HepG2 (cell line): Measurements from ENCODE around the gene MAP3K2. TPM values are rescaled to one million over a fixed set of nuclear protein-coding genes. Genes with fewer than 3 reads are reported as not detected.

Experiments
- HINFP ChIP-seq: sonication (generic); formaldehyde crosslinking; IDR thresholded peaks from 2 replicates; pipeline ENCODE4 v1.4.0; 2020; ENCODE audit warnings: low read depth, mild to moderate bottlenecking, missing genetic modification reagents
- MBNL3 ChIP-seq: fragments of 250-450 bp; sonication (Bioruptor Pico); conservative IDR thresholded peaks from 2 replicates; pipeline ENCODE4 v1.8.0; 2022; ENCODE audit warnings: mild to moderate bottlenecking, inconsistent platforms
- RARA ChIP-seq: IDR thresholded peaks from 2 replicates; pipeline ENCODE4 v1.6.1; 2016; ENCODE audit warnings: missing genetic modification reagents, missing compliant biosample characterization
- STAG1 ChIP-seq: sonication (generic); formaldehyde crosslinking; IDR thresholded peaks from 2 replicates; pipeline ENCODE4 v1.4.0; 2020; ENCODE audit warnings: missing genetic modification reagents
- ZNF280D ChIP-seq: sonication (generic); formaldehyde crosslinking; IDR thresholded peaks from 2 replicates; pipeline ENCODE4 v1.5.1; 2020; ENCODE audit warnings: mild to moderate bottlenecking, missing genetic modification reagents
- ZNF414 ChIP-seq: sonication (generic); formaldehyde crosslinking; IDR thresholded peaks from 2 replicates; pipeline ENCODE4 v1.5.0; 2020; ENCODE audit warnings: missing genetic modification reagents
- ZNF451 ChIP-seq: sonication (generic); formaldehyde crosslinking; IDR thresholded peaks from 2 replicates; pipeline ENCODE4 v1.5.0; 2020; ENCODE audit warnings: mild to moderate bottlenecking, missing genetic modification reagents
- ZNF512B ChIP-seq: sonication (generic); formaldehyde crosslinking; IDR thresholded peaks from 2 replicates; pipeline ENCODE4 v1.5.1; 2020; ENCODE audit warnings: missing genetic modification reagents, mild to moderate bottlenecking, borderline replicate concordance
- ZNF713 ChIP-seq: sonication (generic); formaldehyde crosslinking; IDR thresholded peaks from 2 replicates; pipeline ENCODE4 v1.4.0; 2020; ENCODE audit warnings: mild to moderate bottlenecking, missing genetic modification reagents
- ZNF879 ChIP-seq: sonication (generic); formaldehyde crosslinking; IDR thresholded peaks from 2 replicates; pipeline ENCODE4 v1.8.1; 2023; ENCODE audit warnings: missing genetic modification reagents
- polyA plus RNA-seq, 8 experiments: library from polyadenylated mRNA; depleted of rRNA in 3 of 8; stranded (reverse) in 7 of 8; unstranded in 1 of 8; fragments of >200 nt; fragmentation: Illumina TruSeq in 4 of 8; extraction: Trizol in 4 of 8; gene quantifications; 2 replicates each; pipeline versions ENCODE4 v1.2.1 to v1.2.3, GENCODE V29; 2011 to 2016; ENCODE audit warnings: low read depth in 4 of 8, missing spikeins in 1 of 8, mixed read lengths in 1 of 8; ENCODE audit not compliant: insufficient read depth in 1 of 8
- total RNA-seq, 5 experiments: library from RNA; depleted of rRNA; stranded (reverse); fragments of >200 nt; fragmentation: Illumina TruSeq; extraction: Trizol; gene quantifications; 2 replicates each; pipeline ENCODE4 v1.2.3, GENCODE V29; 2016; ENCODE audit warnings: low read depth in 1 of 5
- TF ChIP-seq, protein P1 (sequence below): sonication (generic); formaldehyde crosslinking; IDR thresholded peaks from 2 replicates; pipeline ENCODE4 v1.5.0; 2020; ENCODE audit warnings: mild to moderate bottlenecking, missing genetic modification reagents
- TF ChIP-seq, protein P2 (sequence below): sonication (generic); formaldehyde crosslinking; IDR thresholded peaks from 2 replicates; pipeline ENCODE4 v1.4.0; 2020; ENCODE audit warnings: missing genetic modification reagents, borderline replicate concordance

MAP3K2 gene
- total and polyA plus RNA-seq, 2 of the 13 experiments (the other 11 are each of a cell fraction or from before 2014, with no cell fraction given) = 12.2 to 37.2 TPM

- TF ChIP-seq ZNF280D (CRISPR knock-in tag) (peak; percentile 73), ZNF879 (CRISPR knock-in tag) (peak; percentile 98), HINFP (CRISPR knock-in tag) (peak; percentile 93), RARA (peak; percentile 78), STAG1 (CRISPR knock-in tag) (peak; percentile 27), ZNF512B (CRISPR knock-in tag) (no peak), MBNL3 (CRISPR knock-in tag) (no peak), ZNF713 (peak; percentile 57; the same call in 1 of the 2 replicates), ZNF414 (CRISPR knock-in tag) (peak; percentile 74; the same call in 1 of the 2 replicates), ZNF451 (peak; percentile 88)
- TF ChIP-seq, protein P1, sequence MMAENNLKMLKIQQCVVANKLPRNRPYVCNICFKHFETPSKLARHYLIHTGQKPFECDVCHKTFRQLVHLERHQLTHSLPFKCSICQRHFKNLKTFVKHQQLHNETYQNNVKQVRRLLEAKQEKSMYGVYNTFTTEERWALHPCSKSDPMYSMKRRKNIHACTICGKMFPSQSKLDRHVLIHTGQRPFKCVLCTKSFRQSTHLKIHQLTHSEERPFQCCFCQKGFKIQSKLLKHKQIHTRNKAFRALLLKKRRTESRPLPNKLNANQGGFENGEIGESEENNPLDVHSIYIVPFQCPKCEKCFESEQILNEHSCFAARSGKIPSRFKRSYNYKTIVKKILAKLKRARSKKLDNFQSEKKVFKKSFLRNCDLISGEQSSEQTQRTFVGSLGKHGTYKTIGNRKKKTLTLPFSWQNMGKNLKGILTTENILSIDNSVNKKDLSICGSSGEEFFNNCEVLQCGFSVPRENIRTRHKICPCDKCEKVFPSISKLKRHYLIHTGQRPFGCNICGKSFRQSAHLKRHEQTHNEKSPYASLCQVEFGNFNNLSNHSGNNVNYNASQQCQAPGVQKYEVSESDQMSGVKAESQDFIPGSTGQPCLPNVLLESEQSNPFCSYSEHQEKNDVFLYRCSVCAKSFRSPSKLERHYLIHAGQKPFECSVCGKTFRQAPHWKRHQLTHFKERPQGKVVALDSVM (CRISPR knock-in tag) = peak; percentile 79
- TF ChIP-seq, protein P2, sequence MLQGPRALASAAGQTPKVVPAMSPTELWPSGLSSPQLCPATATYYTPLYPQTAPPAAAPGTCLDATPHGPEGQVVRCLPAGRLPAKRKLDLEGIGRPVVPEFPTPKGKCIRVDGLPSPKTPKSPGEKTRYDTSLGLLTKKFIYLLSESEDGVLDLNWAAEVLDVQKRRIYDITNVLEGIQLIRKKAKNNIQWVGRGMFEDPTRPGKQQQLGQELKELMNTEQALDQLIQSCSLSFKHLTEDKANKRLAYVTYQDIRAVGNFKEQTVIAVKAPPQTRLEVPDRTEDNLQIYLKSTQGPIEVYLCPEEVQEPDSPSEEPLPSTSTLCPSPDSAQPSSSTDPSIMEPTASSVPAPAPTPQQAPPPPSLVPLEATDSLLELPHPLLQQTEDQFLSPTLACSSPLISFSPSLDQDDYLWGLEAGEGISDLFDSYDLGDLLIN (CRISPR knock-in tag) = 0 out of 2 replicates have a peak, but pooled peaks have one; percentile 25
Observed at GRCh38 chr2:127418300-127419111, 30.7 kb upstream of the MAP3K2 start, which contains the start of gene PROC (continued).
